ENCODE data around the gene SETD1A. TPM values are rescaled to one million over a fixed set of nuclear protein-coding genes. Genes with fewer than 3 reads are reported as not detected.

The SETD1A gene
- total and polyA plus RNA-seq, 2 of the 8 experiments (the other 6 are each of a cell fraction or from before 2014, with no cell fraction given): 4.8 to 29.0 TPM

- H3K56ac ChIP-seq (replicated peaks; ENCODE audit: insufficient read length, low read depth, low read length): no peak overlapping the region
- H2BK5ac ChIP-seq (ENCODE audit: low read depth, low read length): no peak overlapping the region
- FAIRE-seq: no peak
- H3K23ac ChIP-seq (ENCODE audit: insufficient read length): no peak overlapping the region
- H3K14ac ChIP-seq (ENCODE audit: insufficient read length): no peak overlapping the region
- H3K36me3 ChIP-seq (ENCODE audit: control insufficient read depth in 2 of 4, insufficient read depth in 4 of 4, low read length in 3 of 4): peaks cover 8 to 32% (median 22%) of the 10 kb centered on the region in 4 experiments; a peak in 6 of 8 replicates
- H3K79me1 ChIP-seq (ENCODE audit: low read depth, low read length): no peaks in the 10 kb centered on the region
- 92% methylated on average over 16 of the region's 17 CpGs; no CpG with 5 or more reads in 1 of the 2 experiments for WGBS, 2 experiments (ENCODE audit: extremely low coverage in 1 of 2, insufficient coverage in 1 of 2, insufficient read length in 1 of 2, insufficient replicate concordance in 2 of 2, low coverage in 1 of 2, low lambda C conversion rate in 2 of 2, missing lambda C conversion rate in 1 of 2)
- peaks cover 3% of the 10 kb centered on the region; the same call in 1 of the 2 replicates for H3K23me2 ChIP-seq (ENCODE audit: low read depth, low read length)
- no peaks in the 10 kb centered on the region for H3K9me3 ChIP-seq (ENCODE audit: insufficient read depth in 2 of 2, low read depth in 1 of 2, low read length in 1 of 2)
- TF ChIP-seq SP4 (IDR thresholded peaks at IDR 0.05; ENCODE audit: low read length): no peak
- TF ChIP-seq SIX5 (IDR thresholded peaks at IDR 0.05; ENCODE audit: low read depth, low read length): no peak
- TF ChIP-seq GTF2F1 (IDR thresholded peaks at IDR 0.05; ENCODE audit: borderline replicate concordance, low read depth, low read length): no peak
- no peak for TF ChIP-seq FOSL1 (IDR thresholded peaks at IDR 0.05; ENCODE audit: insufficient read depth, low read depth, low read length)
- no peak for TF ChIP-seq JUND (IDR thresholded peaks at IDR 0.05; ENCODE audit: low read length)
- TF ChIP-seq SIRT6 (IDR thresholded peaks at IDR 0.05; ENCODE audit: low read length): no peak
- no peak for TF ChIP-seq RBBP5 (IDR thresholded peaks at IDR 0.05; ENCODE audit: borderline replicate concordance, low read depth, low read length)
- no peak for TF ChIP-seq ASH2L (IDR thresholded peaks at IDR 0.05; ENCODE audit: low read length)
- DNase-seq (ENCODE audit: low read depth in 1 of 2, low spot score in 2 of 2): no peak
- no peak overlapping the region for H2BK20ac ChIP-seq (ENCODE audit: low read length)
- H2BK120ac ChIP-seq (replicated peaks; ENCODE audit: low read depth, low read length): no peak overlapping the region
- ChIA-PET POLR2A (ENCODE audit: partially characterized antibody) (interaction anchor here (0.7 to 5.9 kb wide), 15 partner anchors 13 to 197 kb away, joined by 3 to 45 read pairs (median 4); partner anchors contain the start of genes FUS, KAT8, ORAI3 and SETD1A), CTCF (ENCODE audit: partially characterized antibody) (interaction anchor here (0.6 to 5.5 kb wide), 15 partner anchors 14 to 473 kb away, joined by 3 to 39 read pairs (median 4); partner anchors contain the start of genes ZNF646 and ZNF668)
- no peak overlapping the region; the same call in 1 of the 2 replicates for H4K8ac ChIP-seq (ENCODE audit: extremely low read depth, insufficient read depth, low read length)
- H2BK12ac ChIP-seq (ENCODE audit: low read depth, low read length): no peak overlapping the region
- H2AK5ac ChIP-seq (ENCODE audit: low read depth, low read length): no peak overlapping the region
- no peak overlapping the region for H3K27ac ChIP-seq (ENCODE audit: low read depth, low read length)
- peaks cover 0 to 18% of the 10 kb centered on the region in 2 experiments for H4K20me1 ChIP-seq (replicated peaks in 1 of 2; ENCODE audit: control insufficient read depth in 1 of 2, insufficient read depth in 2 of 2, low read length in 2 of 2)
- no peak overlapping the region for H3K18ac ChIP-seq (ENCODE audit: extremely low read depth, low read length)
- H2AFZ ChIP-seq (ENCODE audit: low read length): no peak overlapping the region
- H3K9ac ChIP-seq (replicated peaks in 1 of 4; ENCODE audit: extremely low read depth in 1 of 4, low read depth in 3 of 4, low read length in 3 of 4): no peak overlapping the region
- no peak overlapping the region for H3K4me2 ChIP-seq (ENCODE audit: insufficient read depth in 1 of 2, low read depth in 2 of 2, low read length in 2 of 2)
- H3K4me1 ChIP-seq (replicated peaks in 1 of 4; ENCODE audit: control insufficient read depth in 3 of 4, insufficient read depth in 4 of 4, low read length in 3 of 4): peaks cover 0 to 5% (median 2%) of the 10 kb centered on the region in 4 experiments; a peak in 4 of 7 replicates
- H3K27me3 ChIP-seq (replicated peaks in 1 of 4; ENCODE audit: control insufficient read depth in 3 of 4, extremely low read depth in 1 of 4, insufficient read depth in 3 of 4, low read length in 3 of 4): no peaks in the 10 kb centered on the region
- H3K4ac ChIP-seq (replicated peaks; ENCODE audit: insufficient read length, low read depth, low read length): no peak overlapping the region
- no peak overlapping the region for H4K5ac ChIP-seq (ENCODE audit: insufficient read length, low read depth, low read length)
- no peak overlapping the region for H4K91ac ChIP-seq (replicated peaks; ENCODE audit: insufficient read length, low read length)
- no peak overlapping the region for H2BK15ac ChIP-seq (ENCODE audit: low read length)
- no peak overlapping the region for H3K4me3 ChIP-seq (ENCODE audit: extremely low read depth in 1 of 4, insufficient read depth in 2 of 4, low read depth in 3 of 4, low read length in 4 of 4)
- H3K79me2 ChIP-seq (ENCODE audit: control insufficient read depth in 1 of 2, insufficient read depth in 2 of 2, low read length in 2 of 2): no peaks in the 10 kb centered on the region
Measured at GRCh38 chr16:30982548-30983288, 25.2 kb downstream of the SETD1A start.

Measured in H1 (cell line).